HepG2 (cell line): ENCODE measurements around the gene IGLL1. TPM values are rescaled to one million over a fixed set of nuclear protein-coding genes. Genes with fewer than 3 reads are reported as not detected.
A peak's percentile ranks its signal among the peaks of the same experiment; 100 is the strongest.

Experiments
- ATAC-seq: fragments of 200-7000 bp; cut with Tn5 transposase; 3 replicates; pipeline ENCODE4 v1.9.1; 2020; ENCODE audit warnings: mild to moderate bottlenecking, moderate library complexity
- BruUV-seq: library from RNA; stranded (reverse); fragments of 400-500 nt; replicated peaks from 2 replicates; lab custom pipeline; 2021; lab: Mats Ljungman, UMichigan
- CTCF ChIA-PET: fragments of 300-600 bp; formaldehyde crosslinking; extraction: SDS; loops from one replicate; lab custom pipeline; 2021; ENCODE audit warnings: low total read pairs, inconsistent platforms, low intra/inter-chr PET ratio; lab: Yijun Ruan, JAX
- POLR2A ChIA-PET: fragments of 350-600 bp; sonication (Branson Sonifier 250); formaldehyde crosslinking; loops from one replicate; lab custom pipeline; 2020; ENCODE audit warnings: antibody characterized with exemption, inconsistent platforms; lab: Yijun Ruan, JAX
- DNase-seq: peaks from one replicate; pipeline ENCODE4 v3.0.0-alpha.2; 2015; ENCODE audit warnings: low spot score
- FAIRE-seq: peaks from 3 replicates; lab custom pipeline; 2011; peaks lifted over from hg19 to GRCh38; lab: Jason Lieb, UNC
- H2AFZ ChIP-seq: one replicate; pipeline ENCODE4 v1.6.1; 2011; ENCODE audit warnings: low read length, inconsistent platforms
- H3K27ac ChIP-seq: fragments of 300-600 bp; 3 replicates; pipeline ENCODE4 v1.8.0; 2011; ENCODE audit warnings: mixed run types, mild to moderate bottlenecking, mixed read lengths, low read length, inconsistent platforms; ENCODE audit not compliant: insufficient read depth; ENCODE audit errors: extremely low read length
- H3K27me3 ChIP-seq, 2 experiments: fragments of 200-600 bp in 1 of 2; 2 replicates in 1 of 2; 3 replicates in 1 of 2; pipeline versions ENCODE4 v1.6.0 to v1.8.0; 2011; ENCODE audit warnings: low read length in 2 of 2, mild to moderate bottlenecking in 2 of 2, moderate library complexity in 2 of 2, inconsistent platforms in 1 of 2; ENCODE audit not compliant: insufficient read depth in 2 of 2, control insufficient read depth in 1 of 2
- H3K36me3 ChIP-seq, 2 experiments: fragments of 200-600 bp in 1 of 2; replicated peaks in 1 of 2; 2 replicates in 1 of 2; 3 replicates in 1 of 2; pipeline versions ENCODE4 v1.5.1 to v1.8.0; 2011; ENCODE audit warnings: low read length in 2 of 2, inconsistent platforms in 1 of 2; ENCODE audit not compliant: insufficient read depth in 2 of 2, control insufficient read depth in 1 of 2
- H3K4me1 ChIP-seq: 2 replicates; pipeline ENCODE4 v1.5.1; 2012; ENCODE audit warnings: low read length, inconsistent platforms; ENCODE audit not compliant: insufficient read depth
- H3K4me2 ChIP-seq: 2 replicates; pipeline ENCODE4 v1.6.0; 2011; ENCODE audit warnings: low read depth, low read length, inconsistent platforms
- H3K4me3 ChIP-seq, 3 experiments: fragments of 200-600 bp in 1 of 3; sonication (generic), shearing (Covaris generic) in 1 of 3; replicated peaks in 1 of 3; 2 replicates each; pipeline ENCODE4 v1.5.1; 2011 to 2016; ENCODE audit warnings: low read length in 3 of 3, inconsistent platforms in 2 of 3, low read depth in 2 of 3, mild to moderate bottlenecking in 2 of 3, control low read depth in 1 of 3, mixed read lengths in 1 of 3; ENCODE audit not compliant: insufficient read depth in 1 of 3
- H3K79me2 ChIP-seq: one replicate; pipeline ENCODE4 v1.6.1; 2011; ENCODE audit warnings: low read length, inconsistent platforms; ENCODE audit not compliant: insufficient read depth
- H3K9ac ChIP-seq: 2 replicates; pipeline ENCODE4 v1.6.0; 2011; ENCODE audit warnings: mild to moderate bottlenecking, low read depth, low read length, inconsistent platforms; ENCODE audit not compliant: insufficient read depth
- H3K9me3 ChIP-seq: 2 replicates; pipeline ENCODE4 v1.5.1; 2012; ENCODE audit warnings: mild to moderate bottlenecking, low read length
- H4K20me1 ChIP-seq: 2 replicates; pipeline ENCODE4 v1.6.0; 2011; ENCODE audit warnings: inconsistent platforms, mild to moderate bottlenecking, low read length, moderate library complexity; ENCODE audit not compliant: insufficient read depth
- AHDC1 ChIP-seq: sonication (generic); formaldehyde crosslinking; IDR thresholded peaks from 2 replicates; pipeline ENCODE4 v1.5.1; 2020; ENCODE audit warnings: mild to moderate bottlenecking, missing genetic modification reagents, borderline replicate concordance
- BORCS8-MEF2B ChIP-seq: sonication (generic); formaldehyde crosslinking; IDR thresholded peaks from 2 replicates; pipeline ENCODE4 v1.8.0; 2022; ENCODE audit warnings: mild to moderate bottlenecking, missing genetic modification reagents
- DNMT1 ChIP-seq: sonication (generic); formaldehyde crosslinking; IDR thresholded peaks from 2 replicates; pipeline ENCODE4 v1.5.1; 2020; ENCODE audit warnings: mild to moderate bottlenecking, missing genetic modification reagents
- SALL1 ChIP-seq: sonication (generic); formaldehyde crosslinking; IDR thresholded peaks from 2 replicates; pipeline ENCODE4 v1.8.0; 2022; ENCODE audit warnings: mild to moderate bottlenecking, missing genetic modification reagents
- SP1 ChIP-seq, 2 experiments: fragments of 450-650 bp in 1 of 2; sonication (generic) in 1 of 2; formaldehyde crosslinking in 1 of 2; IDR thresholded peaks; 2 replicates each; pipeline versions ENCODE4 v1.4.0 to v1.6.1; 2016 to 2020; ENCODE audit warnings: missing genetic modification reagents in 1 of 2
- ZMYM4 ChIP-seq: sonication (generic); formaldehyde crosslinking; IDR thresholded peaks from 2 replicates; pipeline ENCODE4 v1.8.1; 2023; ENCODE audit warnings: mild to moderate bottlenecking, missing genetic modification reagents
- ZNF230 ChIP-seq: sonication (generic); formaldehyde crosslinking; IDR thresholded peaks from 2 replicates; pipeline ENCODE4 v1.4.0; 2020; ENCODE audit warnings: mild to moderate bottlenecking, missing genetic modification reagents
- ZNF33B ChIP-seq: sonication (generic); formaldehyde crosslinking; IDR thresholded peaks from 2 replicates; pipeline ENCODE4 v1.5.1; 2020; ENCODE audit warnings: mild to moderate bottlenecking, missing genetic modification reagents
- ZNF652 ChIP-seq: IDR thresholded peaks from 2 replicates; pipeline ENCODE4 v1.6.1; 2016; ENCODE audit warnings: low read depth, borderline replicate concordance
- WGBS: methylation state at CpG from one replicate; pipeline ENCODE4 v1.1.6; 2017; ENCODE audit warnings: low lambda C conversion rate; 5-methylcytosine and 5-hydroxymethylcytosine counted together
- in situ Hi-C: cut with HindIII; loops from 2 replicates; pipeline ENCODE4 v1.10.0; 2017; ENCODE audit warnings: low pct_unique_long_range_greater_than_20kb; ENCODE audit not compliant: extremely low pct_ligation_motif_present
- intact Hi-C: fragments of 100-400 bp; cut with micrococcal nuclease; formaldehyde crosslinking; loops from one replicate; pipeline ENCODE4 v1.10.0; 2022; ENCODE audit not compliant: unreplicated experiment
- polyA plus RNA-seq, 8 experiments: library from polyadenylated mRNA; depleted of rRNA in 3 of 8; stranded (reverse) in 7 of 8; unstranded in 1 of 8; fragments of >200 nt; fragmentation: Illumina TruSeq in 4 of 8; extraction: Trizol in 4 of 8; gene quantifications; 2 replicates each; pipeline versions ENCODE4 v1.2.1 to v1.2.3, GENCODE V29; 2011 to 2016; ENCODE audit warnings: low read depth in 4 of 8, missing spikeins in 1 of 8, mixed read lengths in 1 of 8; ENCODE audit not compliant: insufficient read depth in 1 of 8
- total RNA-seq, 5 experiments: library from RNA; depleted of rRNA; stranded (reverse); fragments of >200 nt; fragmentation: Illumina TruSeq; extraction: Trizol; gene quantifications; 2 replicates each; pipeline ENCODE4 v1.2.3, GENCODE V29; 2016; ENCODE audit warnings: low read depth in 1 of 5

IGLL1 gene
- total and polyA plus RNA-seq, 2 of the 13 experiments (the other 11 are each of a cell fraction or from before 2014, with no cell fraction given) = not detected

GRCh38 chr22:23566705-23567475 lies 13.2 kb downstream of the IGLL1 start:
- in situ Hi-C loops = loop anchor here (25.0 kb wide), 1 partner anchor 405 kb away; no protein-coding TSS in a partner anchor
- H3K9ac ChIP-seq = no peak overlapping the region
- BruUV-seq = no TSS peak
- no peaks in the 10 kb centered on the region for H3K79me2 ChIP-seq
- ATAC-seq (peak; percentile 3; the same call in 1 of the 3 replicates), FAIRE-seq (no peak), DNase-seq (no peak)
- POLR2A ChIA-PET = no interaction called here
- peak overlapping the region; percentile 96 for H3K4me2 ChIP-seq
- no peak overlapping the region for H2AFZ ChIP-seq
- H3K4me1 ChIP-seq = peaks cover 34% of the 10 kb centered on the region
- CTCF ChIA-PET = no interaction called here
- peak overlapping the region; percentile 43 to 73 (median 45); a peak in 2 of 6 replicates for H3K4me3 ChIP-seq
- H3K27ac ChIP-seq = peak overlapping the region; percentile 24
- no peaks in the 10 kb centered on the region for H4K20me1 ChIP-seq
- no peaks in the 10 kb centered on the region for H3K9me3 ChIP-seq
- peaks cover 0 to 4% of the 10 kb centered on the region in 2 experiments; a peak in 3 of 5 replicates for H3K27me3 ChIP-seq
- WGBS = 55% methylated on average over 27 of the region's 37 CpGs
- 0 out of 2 replicates have a peak, but pooled peaks have one; percentile 16 for TF ChIP-seq ZNF230 (CRISPR knock-in tag)
- 0 out of 2 replicates have a peak, but pooled peaks have one; percentile 13 for TF ChIP-seq SALL1 (CRISPR knock-in tag)
- no peak for TF ChIP-seq ZNF652 (CRISPR knock-in tag)
- 0 out of 2 replicates have a peak, but pooled peaks have one; percentile 19 for TF ChIP-seq BORCS8-MEF2B (CRISPR knock-in tag)
- TF ChIP-seq, all 625 proteins: peak for 3
- intact Hi-C loops = no loop called here
- H3K36me3 ChIP-seq = no peaks in the 10 kb centered on the region

GRCh38 chr22:23565915-23566704 lies 14.0 kb downstream of the IGLL1 start:
- WGBS = 2% methylated on average over 46 of the region's 73 CpGs
- peak overlapping the region; percentile 43 to 73 (median 45) for H3K4me3 ChIP-seq
- BruUV-seq = no TSS peak
- CTCF ChIA-PET = no interaction called here
- FAIRE-seq = no peak
- peak; percentile 73 for ATAC-seq
- H3K36me3 ChIP-seq = no peaks in the 10 kb centered on the region
- DNase-seq = peak; percentile 31
- POLR2A ChIA-PET = no interaction called here
- intact Hi-C loops = no loop called here
- no peak overlapping the region for H2AFZ ChIP-seq
- peak overlapping the region; percentile 40 for H3K27ac ChIP-seq
- peak overlapping the region; percentile 96 for H3K4me2 ChIP-seq
- H3K9ac ChIP-seq = peak overlapping the region; percentile 34; the same call in 1 of the 2 replicates
- no peaks in the 10 kb centered on the region for H3K79me2 ChIP-seq
- peaks cover 34% of the 10 kb centered on the region for H3K4me1 ChIP-seq
- no peaks in the 10 kb centered on the region for H4K20me1 ChIP-seq
- in situ Hi-C loops = loop anchor here (25.0 kb wide), 1 partner anchor 404 kb away; no protein-coding TSS in a partner anchor
- H3K27me3 ChIP-seq = no peaks in the 10 kb centered on the region; a peak in 3 of 5 replicates
- H3K9me3 ChIP-seq = no peaks in the 10 kb centered on the region
- TF ChIP-seq AHDC1 = no peak
- no peak for TF ChIP-seq SP1 (IDR thresholded peaks at IDR 0.05)
- no peak for TF ChIP-seq SP1 (CRISPR knock-in tag; IDR thresholded peaks at IDR 0.05)
- TF ChIP-seq ZMYM4 (CRISPR knock-in tag) = peak; percentile 21; the same call in 1 of the 2 replicates
- TF ChIP-seq DNMT1 (CRISPR knock-in tag) = no peak
- no peak for TF ChIP-seq ZNF33B (CRISPR knock-in tag)
